ENCODE measurements around the gene ANGPTL4.

- TF ChIP-seq CTCF (IDR thresholded peaks at IDR 0.05): no peak
- no peak for TF ChIP-seq POLR2AphosphoS5 (IDR thresholded peaks at IDR 0.05)
- no peak for TF ChIP-seq EP300 (IDR thresholded peaks at IDR 0.05)
Measured at GRCh38 chr19:8325454-8325853, 38.5 kb upstream of the ANGPTL4 start.

Data from gastroesophageal sphincter (tissue), 3 donors.